ENCODE results near the gene SMYD3. TPM values are rescaled to one million over a fixed set of nuclear protein-coding genes. Genes with fewer than 3 reads are reported as not detected.
"Not testable (repeated sequence)": the region's sequence is repeated elsewhere in the genome, so short reads cannot be mapped to it uniquely, and the experiment has no call there.

SMYD3 gene
- total RNA-seq, 2 experiments from 2014 or later = 21.3 to 21.4 TPM

DNA sequence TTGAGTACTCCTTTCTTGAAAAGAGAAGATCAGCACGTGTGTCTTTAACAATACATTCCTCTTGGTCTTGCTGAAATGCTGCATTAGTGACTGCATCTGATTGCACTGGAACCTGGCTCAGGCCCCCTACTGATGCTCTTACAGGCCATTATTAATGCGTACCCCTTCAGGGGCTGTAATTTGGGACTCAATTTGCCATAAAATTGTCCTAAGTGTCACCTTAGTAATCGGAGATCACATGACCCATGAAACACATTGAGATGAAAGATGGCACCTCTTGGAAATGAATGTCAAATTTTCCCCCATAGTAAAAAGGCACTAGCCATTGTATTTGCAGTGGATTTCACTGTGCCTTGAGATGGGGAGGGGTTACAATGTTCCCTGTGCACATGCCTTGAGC lies 789.0 kb downstream of the SMYD3 start:
- Mint-ChIP-seq H3K9me3 (no peaks in the 10 kb centered on the region), H3K27me3 (ENCODE audit: low read depth) (no peaks in the 10 kb centered on the region), H3K36me3 (ENCODE audit: low read depth) (no peaks in the 10 kb centered on the region), H3K4me1 (ENCODE audit: low read depth) (no peaks in the 10 kb centered on the region), H3K27ac (no peak overlapping the region), H3K4me3 (no peak overlapping the region)
- intact Hi-C loops (cut with micrococcal nuclease) = no loop called here
- no peak for DNase-seq
- CTCF ChIA-PET = no interaction called here

DNA sequence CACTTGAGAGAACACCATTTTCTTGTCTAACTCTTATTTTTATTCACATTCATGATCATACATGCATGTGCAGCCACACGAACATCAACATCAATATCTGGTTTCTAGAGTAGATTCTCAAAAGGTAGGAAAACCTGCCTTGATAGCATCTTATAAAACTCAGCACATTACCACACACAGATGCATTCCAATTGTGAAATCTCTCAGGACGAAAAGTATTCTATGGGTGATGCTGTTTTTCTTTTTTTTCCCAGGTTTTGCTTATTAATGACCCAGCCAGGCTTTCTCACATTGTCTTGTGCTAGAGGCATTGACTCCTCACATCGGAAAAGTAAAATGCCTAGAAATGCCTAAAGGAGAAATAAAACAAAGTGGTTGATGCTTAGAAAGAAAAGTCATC lies 789.5 kb downstream of the SMYD3 start:
- no peaks in the 10 kb centered on the region for H3K4me1 Mint-ChIP-seq (ENCODE audit: low read depth)
- no peaks in the 10 kb centered on the region for H3K9me3 Mint-ChIP-seq
- no peaks in the 10 kb centered on the region for H3K36me3 Mint-ChIP-seq (ENCODE audit: low read depth)
- no peak for DNase-seq
- intact Hi-C loops (cut with micrococcal nuclease) = no loop called here
- H3K27ac Mint-ChIP-seq = no peak overlapping the region
- CTCF ChIA-PET = no interaction called here
- no peak overlapping the region for H3K4me3 Mint-ChIP-seq
- H3K27me3 Mint-ChIP-seq (ENCODE audit: low read depth) = no peaks in the 10 kb centered on the region

DNA sequence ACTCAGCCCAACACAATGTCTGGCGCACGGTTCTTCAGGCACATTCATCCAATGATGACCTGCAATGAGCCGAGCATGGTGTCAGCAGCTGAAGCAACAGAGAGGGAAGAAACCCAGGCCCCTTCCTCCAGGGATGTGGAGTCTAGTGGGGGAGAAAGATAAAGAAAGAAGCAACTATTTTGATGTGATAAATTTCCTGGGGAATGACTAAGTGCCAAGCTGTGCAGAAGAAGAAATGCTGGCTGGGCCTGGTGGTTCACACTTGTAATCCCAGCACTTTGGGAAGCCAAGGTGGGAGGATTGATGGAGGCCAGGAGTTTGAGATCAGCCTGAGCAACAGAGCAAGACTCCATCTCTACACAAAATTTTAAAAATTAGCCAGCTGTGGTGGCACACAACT lies 790.5 kb downstream of the SMYD3 start:
- no peaks in the 10 kb centered on the region for H3K36me3 Mint-ChIP-seq (ENCODE audit: low read depth)
- no peaks in the 10 kb centered on the region for H3K9me3 Mint-ChIP-seq
- H3K27ac Mint-ChIP-seq = no peak overlapping the region
- H3K4me3 Mint-ChIP-seq = no peak overlapping the region
- DNase-seq = no peak
- intact Hi-C loops (cut with micrococcal nuclease) = no loop called here
- CTCF ChIA-PET = no interaction called here
- no peaks in the 10 kb centered on the region for H3K4me1 Mint-ChIP-seq (ENCODE audit: low read depth)
- H3K27me3 Mint-ChIP-seq (ENCODE audit: low read depth) = no peaks in the 10 kb centered on the region

DNA sequence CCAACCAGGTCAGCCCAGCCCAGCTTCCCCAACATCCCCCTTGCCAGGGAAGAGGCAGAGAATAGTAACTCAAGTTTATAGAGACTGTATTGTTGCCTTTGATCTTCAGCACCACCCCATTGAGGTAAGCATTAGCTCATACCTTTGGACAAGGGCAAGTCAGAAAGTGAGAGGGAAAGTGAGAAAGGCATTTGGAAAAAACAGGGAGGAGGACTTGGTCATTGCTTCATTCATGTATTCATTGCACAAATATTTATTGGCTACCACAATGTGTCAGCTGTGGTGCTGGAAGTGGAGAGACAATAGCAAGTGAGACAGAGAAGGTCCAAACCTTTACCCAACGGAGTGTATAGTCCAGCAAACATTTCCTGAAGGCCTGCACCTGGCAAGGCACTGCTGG lies 791.1 kb downstream of the SMYD3 start:
- no peak for DNase-seq
- CTCF ChIA-PET = no interaction called here
- intact Hi-C loops (cut with micrococcal nuclease) = no loop called here

DNA sequence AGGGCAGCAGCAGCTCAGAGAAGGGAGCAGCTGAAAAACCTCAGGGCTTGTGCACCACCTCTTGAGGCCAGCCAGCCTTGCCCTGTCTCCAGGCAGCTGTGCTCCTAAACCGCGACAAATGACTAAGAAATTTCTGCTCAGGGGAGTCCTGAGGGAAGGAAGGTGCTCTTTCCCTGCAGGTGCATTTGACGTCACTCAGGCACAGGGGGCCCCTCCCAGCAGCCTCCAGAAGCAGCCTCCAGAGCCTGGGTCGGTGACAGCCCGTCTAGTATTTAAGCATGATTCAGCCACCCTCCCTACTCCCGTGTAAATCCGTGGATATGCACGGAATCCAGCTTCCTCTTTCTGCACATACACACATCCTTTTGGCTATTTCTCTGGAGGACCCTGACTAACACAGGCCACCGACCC lies 791.8 kb downstream of the SMYD3 start:
- H3K9me3 Mint-ChIP-seq = no peaks in the 10 kb centered on the region
- H3K4me1 Mint-ChIP-seq (ENCODE audit: low read depth) = no peaks in the 10 kb centered on the region
- no peaks in the 10 kb centered on the region for H3K36me3 Mint-ChIP-seq (ENCODE audit: low read depth)
- CTCF ChIA-PET = no interaction called here
- H3K4me3 Mint-ChIP-seq = no peak overlapping the region
- no peaks in the 10 kb centered on the region for H3K27me3 Mint-ChIP-seq (ENCODE audit: low read depth)
- intact Hi-C loops (cut with micrococcal nuclease) = no loop called here
- DNase-seq = no peak
- H3K27ac Mint-ChIP-seq = no peak overlapping the region

More for the DNA sequence above, 791.1 kb downstream of the SMYD3 start:
- Mint-ChIP-seq H3K36me3 (ENCODE audit: low read depth) (no peaks in the 10 kb centered on the region), H3K27ac (no peak overlapping the region), H3K4me3 (no peak overlapping the region), H3K27me3 (ENCODE audit: low read depth) (no peaks in the 10 kb centered on the region), H3K4me1 (ENCODE audit: low read depth) (no peaks in the 10 kb centered on the region), H3K9me3 (no peaks in the 10 kb centered on the region)

GRCh38 chr1:245714027-245714426 lies 793.1 kb downstream of the SMYD3 start:
- intact Hi-C loops (cut with micrococcal nuclease); DNase-seq; H3K4me3 Mint-ChIP-seq; CTCF ChIA-PET; H3K27me3 Mint-ChIP-seq (ENCODE audit: low read depth); H3K4me1 Mint-ChIP-seq (ENCODE audit: low read depth); H3K36me3 Mint-ChIP-seq (ENCODE audit: low read depth); H3K9me3 Mint-ChIP-seq; H3K27ac Mint-ChIP-seq: not testable (repeated sequence)

GRCh38 chr1:245710961-245711903 lies 795.8 kb downstream of the SMYD3 start:
- no peak overlapping the region for H3K4me3 Mint-ChIP-seq
- DNase-seq = no peak
- no peak overlapping the region for H3K27ac Mint-ChIP-seq
- CTCF ChIA-PET = no interaction called here
- H3K27me3 Mint-ChIP-seq (ENCODE audit: low read depth) = no peaks in the 10 kb centered on the region
- intact Hi-C loops (cut with micrococcal nuclease) = no loop called here
- no peaks in the 10 kb centered on the region for H3K9me3 Mint-ChIP-seq
- no peaks in the 10 kb centered on the region for H3K4me1 Mint-ChIP-seq (ENCODE audit: low read depth)
- H3K36me3 Mint-ChIP-seq (ENCODE audit: low read depth) = no peaks in the 10 kb centered on the region

DNA sequence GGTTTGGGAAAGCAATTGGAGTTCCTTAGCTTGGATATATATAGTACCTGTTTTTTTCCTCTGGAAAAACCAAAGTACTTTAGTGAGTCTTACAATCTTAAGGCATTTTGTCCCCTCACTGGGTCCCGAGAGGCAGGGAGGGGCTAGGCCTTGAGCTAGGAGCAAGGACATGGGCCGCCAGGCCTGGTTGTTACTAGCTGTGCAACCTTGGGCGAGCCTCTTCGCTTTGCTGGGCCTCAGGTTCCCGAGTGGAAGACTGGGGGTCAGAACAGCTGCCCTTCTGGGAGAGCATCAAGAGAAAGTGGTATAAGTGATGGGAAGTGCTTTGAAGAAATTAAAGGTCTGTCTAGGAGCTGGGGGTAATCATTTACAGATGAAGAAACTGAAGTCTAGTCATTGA lies 799.1 kb downstream of the SMYD3 start:
- no peak overlapping the region for H3K27ac Mint-ChIP-seq
- no peak for DNase-seq

DNA sequence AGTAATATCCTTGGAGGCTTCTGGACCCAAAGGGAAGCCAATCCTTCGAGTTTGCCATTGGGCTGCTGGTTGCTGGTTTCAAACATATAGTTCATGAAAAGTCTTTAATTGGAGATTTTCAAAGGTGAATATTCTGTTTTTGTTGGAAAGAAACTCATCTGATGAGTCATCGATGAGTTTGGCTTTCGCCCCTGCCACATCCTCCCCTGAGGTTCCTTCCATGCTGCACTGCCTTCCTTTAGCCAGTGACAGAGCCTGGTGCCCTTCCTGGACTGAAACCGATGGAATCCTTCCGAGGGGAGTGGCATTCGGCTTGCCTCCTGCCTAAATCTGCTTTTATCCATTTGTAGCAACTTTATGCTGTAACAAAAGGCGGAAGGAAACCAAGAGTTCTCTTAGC lies 802.3 kb downstream of the SMYD3 start:
- Mint-ChIP-seq H3K4me1 (ENCODE audit: low read depth) (no peaks in the 10 kb centered on the region), H3K27ac (no peak overlapping the region), H3K9me3 (no peaks in the 10 kb centered on the region), H3K4me3 (no peak overlapping the region), H3K36me3 (ENCODE audit: low read depth) (no peaks in the 10 kb centered on the region), H3K27me3 (ENCODE audit: low read depth) (no peaks in the 10 kb centered on the region)
- CTCF ChIA-PET = no interaction called here
- DNase-seq = no peak
- intact Hi-C loops (cut with micrococcal nuclease) = no loop called here

More for the DNA sequence above, 799.1 kb downstream of the SMYD3 start:
- CTCF ChIA-PET = interaction anchor here (1.1 kb wide), 1 partner anchor 265 kb away, joined by 4 read pairs; no protein-coding TSS in a partner anchor
- Mint-ChIP-seq H3K9me3 (no peaks in the 10 kb centered on the region), H3K27me3 (ENCODE audit: low read depth) (no peaks in the 10 kb centered on the region), H3K4me1 (ENCODE audit: low read depth) (no peaks in the 10 kb centered on the region), H3K36me3 (ENCODE audit: low read depth) (no peaks in the 10 kb centered on the region), H3K4me3 (no peak overlapping the region)
- intact Hi-C loops (cut with micrococcal nuclease) = no loop called here

DNA sequence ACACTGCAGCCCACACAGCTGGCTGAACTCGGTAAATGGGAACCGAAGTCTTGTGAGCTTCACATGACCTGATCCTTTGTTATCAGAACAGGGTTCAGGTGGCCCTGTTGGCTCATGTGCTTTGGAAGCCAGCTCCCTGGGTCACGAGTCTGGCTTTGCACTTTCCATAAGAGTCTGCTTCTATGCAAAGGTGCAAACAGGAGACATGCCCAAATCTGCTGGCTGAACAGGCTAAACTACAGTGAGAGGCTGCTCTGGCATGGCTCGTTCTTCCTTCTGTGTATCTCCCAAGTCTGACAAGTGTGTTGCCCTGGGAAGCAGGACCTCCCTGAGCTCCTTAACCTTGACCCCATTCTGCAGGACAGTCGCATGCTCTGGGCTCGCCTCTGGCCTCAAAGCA lies 802.7 kb downstream of the SMYD3 start:
- H3K9me3 Mint-ChIP-seq = no peaks in the 10 kb centered on the region
- no peaks in the 10 kb centered on the region for H3K27me3 Mint-ChIP-seq (ENCODE audit: low read depth)
- no peaks in the 10 kb centered on the region for H3K4me1 Mint-ChIP-seq (ENCODE audit: low read depth)
- no peak for DNase-seq
- intact Hi-C loops (cut with micrococcal nuclease) = no loop called here
- H3K36me3 Mint-ChIP-seq (ENCODE audit: low read depth) = no peaks in the 10 kb centered on the region
- no peak overlapping the region for H3K27ac Mint-ChIP-seq
- CTCF ChIA-PET = no interaction called here
- no peak overlapping the region for H3K4me3 Mint-ChIP-seq

DNA sequence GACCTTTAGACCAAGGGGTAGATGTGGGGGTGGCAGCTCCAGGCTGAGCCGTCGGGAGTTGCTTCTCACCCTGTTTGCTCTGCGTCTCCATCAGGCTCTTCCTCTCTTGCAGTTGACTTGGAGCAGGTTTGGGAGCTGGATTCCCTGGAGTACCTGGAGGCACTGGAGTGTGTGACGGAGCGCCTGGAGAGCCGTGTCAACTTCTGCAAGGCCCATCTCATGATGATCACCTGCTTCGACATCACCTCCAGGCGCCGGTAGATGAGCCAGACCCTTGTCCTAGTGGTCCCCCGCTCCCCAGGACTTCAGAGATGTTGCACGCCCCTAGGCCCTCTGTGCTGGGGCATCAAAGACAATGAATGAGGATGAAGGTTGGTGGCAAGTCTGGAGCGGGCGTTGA lies 804.7 kb downstream of the SMYD3 start:
- no peak overlapping the region for H3K4me3 Mint-ChIP-seq
- H3K4me1 Mint-ChIP-seq (ENCODE audit: low read depth) = no peaks in the 10 kb centered on the region
- DNase-seq = no peak
- CTCF ChIA-PET = no interaction called here
- H3K27me3 Mint-ChIP-seq (ENCODE audit: low read depth) = no peaks in the 10 kb centered on the region
- H3K9me3 Mint-ChIP-seq = no peaks in the 10 kb centered on the region
- H3K27ac Mint-ChIP-seq = no peak overlapping the region
- no peaks in the 10 kb centered on the region for H3K36me3 Mint-ChIP-seq (ENCODE audit: low read depth)
- intact Hi-C loops (cut with micrococcal nuclease) = no loop called here

- no peak for DNase-seq
- Mint-ChIP-seq H3K27ac (no peak overlapping the region), H3K4me1 (ENCODE audit: low read depth) (no peaks in the 10 kb centered on the region), H3K4me3 (no peak overlapping the region), H3K9me3 (no peaks in the 10 kb centered on the region), H3K27me3 (ENCODE audit: low read depth) (no peaks in the 10 kb centered on the region), H3K36me3 (ENCODE audit: low read depth) (no peaks in the 10 kb centered on the region)
- intact Hi-C loops (cut with micrococcal nuclease) = no loop called here
- CTCF ChIA-PET = no interaction called here
Measured at GRCh38 chr1:245701631-245702030, 805.4 kb downstream of the SMYD3 start.

GRCh38 chr1:245700631-245701030 lies 806.4 kb downstream of the SMYD3 start:
- no peaks in the 10 kb centered on the region for H3K9me3 Mint-ChIP-seq
- no peaks in the 10 kb centered on the region for H3K4me1 Mint-ChIP-seq (ENCODE audit: low read depth)
- CTCF ChIA-PET = no interaction called here
- H3K36me3 Mint-ChIP-seq (ENCODE audit: low read depth) = no peaks in the 10 kb centered on the region
- no peak overlapping the region for H3K27ac Mint-ChIP-seq
- no peaks in the 10 kb centered on the region for H3K27me3 Mint-ChIP-seq (ENCODE audit: low read depth)
- DNase-seq = no peak
- intact Hi-C loops (cut with micrococcal nuclease) = no loop called here
- no peak overlapping the region for H3K4me3 Mint-ChIP-seq

All from activated naive CD4-positive, alpha-beta T cell treated with anti-CD3 and anti-CD28 coated beads for 36 hours (primary cell).